Hepatic stellate cell (primary cell): ENCODE results near the gene SYF2.
A peak's percentile ranks its signal among the peaks of the same experiment; 100 is the strongest.
"Not testable (repeated sequence)": the region's sequence is repeated elsewhere in the genome, so short reads cannot be mapped to it uniquely, and the experiment has no call there.

Source experiments
- DNase-seq: peaks from one replicate; pipeline ENCODE4 v3.0.0; 2011; ENCODE audit warnings: low spot score

The SYF2 gene

DNA sequence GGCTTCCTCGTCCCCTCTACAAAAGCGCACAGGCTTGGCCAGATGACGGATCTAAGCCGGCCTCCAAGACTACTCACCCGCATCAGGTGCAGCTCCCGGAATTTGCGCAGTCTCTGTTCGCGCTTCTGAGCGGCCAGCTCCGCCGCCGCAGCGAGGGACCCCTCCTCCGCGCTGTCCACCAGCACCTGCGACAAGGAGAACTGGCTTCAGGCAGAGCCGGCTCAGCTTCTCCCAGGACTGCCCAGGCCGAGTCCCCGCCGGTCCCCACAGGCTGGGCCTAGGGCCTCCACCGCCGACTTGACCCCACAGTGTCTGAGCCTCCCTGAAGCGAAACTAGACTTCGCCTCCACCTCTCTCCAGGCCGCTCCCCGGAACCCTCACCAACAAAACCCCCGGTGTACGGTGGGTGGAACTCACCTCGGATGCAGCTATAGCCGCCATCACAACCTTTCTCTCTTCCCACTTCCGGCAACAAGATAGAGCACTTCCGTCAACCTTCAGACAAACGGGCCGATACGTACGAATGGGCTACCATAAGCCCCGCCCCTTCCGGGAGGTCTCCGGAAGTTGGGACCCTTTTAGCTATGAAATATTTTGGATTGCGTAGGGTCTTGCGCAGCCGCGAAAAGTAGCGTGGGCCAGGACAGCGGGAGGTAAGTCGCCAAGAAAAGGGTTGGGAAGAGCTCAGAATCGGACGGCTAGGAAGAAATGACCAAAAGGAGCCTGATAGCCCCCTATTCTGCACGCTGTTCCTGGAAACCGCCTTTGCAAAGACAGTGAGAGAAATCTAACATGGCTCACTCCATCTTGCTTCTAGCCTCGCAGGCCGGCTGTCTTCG, at the start of gene SYF2:
TSS of gene SYF2 (minus strand) at position 476 of the 839 bp plus-strand sequence. CDS start at position 441, 35 bp downstream.
- DNase-seq, result peak; percentile 93

DNA sequence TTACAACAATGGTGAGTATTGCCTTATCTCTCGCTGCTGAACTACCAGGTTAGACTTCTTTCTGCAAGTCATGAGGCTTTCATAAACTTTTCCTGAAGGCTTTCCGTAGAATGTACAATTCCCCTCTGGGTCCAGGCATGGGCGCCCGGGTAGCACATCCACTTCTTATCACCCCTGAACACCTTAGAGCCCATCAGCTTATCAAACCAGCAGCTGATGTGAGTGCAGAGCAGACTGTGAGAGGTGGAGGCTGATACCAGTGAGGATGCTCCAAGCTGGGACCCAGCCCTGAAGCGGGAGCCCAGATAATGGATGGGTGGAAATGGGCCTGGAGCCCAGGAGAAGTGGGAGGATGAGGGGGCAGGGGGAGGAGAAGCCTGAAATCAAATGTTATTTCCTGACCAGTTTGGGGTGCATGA, 47.4 kb upstream of the SYF2 start:
- DNase-seq, result not testable (repeated sequence)

- DNase-seq, result not testable (repeated sequence)
These were observed 46.5 kb upstream of the SYF2 start for GRCh38 chr1:25278790-25279189.

GRCh38 chr1:25278358-25278757, 46.1 kb upstream of the SYF2 start:
- not testable (repeated sequence) for DNase-seq

DNA sequence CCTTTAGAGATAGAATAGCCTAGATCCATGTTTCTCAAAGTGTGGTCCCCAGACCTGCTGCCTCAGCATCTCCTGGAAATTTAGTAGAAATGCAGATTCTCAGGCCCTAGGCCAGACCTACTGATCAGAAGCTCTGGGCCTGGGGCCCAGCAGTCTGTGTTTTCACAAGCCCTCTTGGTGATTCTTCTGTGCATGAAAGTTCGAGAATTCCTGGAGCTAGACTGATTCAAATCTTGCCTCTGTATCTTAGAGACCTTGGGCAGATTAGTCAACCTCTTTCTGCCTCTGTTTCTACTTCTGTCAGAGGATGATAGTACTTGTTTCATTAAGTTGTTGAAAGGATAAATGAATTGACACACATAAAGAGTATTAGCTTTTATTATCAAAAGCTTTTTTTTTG, 45.0 kb upstream of the SYF2 start:
- DNase-seq, result not testable (repeated sequence)

- DNase-seq, result not testable (repeated sequence)
These were observed 43.3 kb upstream of the SYF2 start for GRCh38 chr1:25275648-25276047.

DNA sequence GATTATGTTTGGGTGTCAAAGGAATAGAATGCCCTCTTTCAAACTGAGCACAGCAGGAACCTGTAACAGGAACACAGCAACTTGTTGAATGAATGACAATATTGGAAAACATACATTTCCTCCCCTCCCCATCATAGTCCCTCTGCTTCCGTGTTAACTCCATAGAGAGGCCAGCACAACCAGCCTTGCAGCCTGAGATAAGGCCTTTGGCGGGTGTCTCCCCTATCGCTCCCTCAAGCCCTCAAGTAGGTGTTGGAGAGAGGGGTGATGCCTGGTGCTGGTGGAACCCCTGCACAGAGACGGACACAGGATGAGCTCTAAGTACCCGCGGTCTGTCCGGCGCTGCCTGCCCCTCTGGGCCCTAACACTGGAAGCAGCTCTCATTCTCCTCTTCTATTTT, 39.9 kb upstream of the SYF2 start, which contains the start of gene RHD:
TSS of gene RHD (plus strand) at position 272 of the 400 bp plus-strand sequence. CDS start at position 311, 39 bp downstream.
- not testable (repeated sequence) for DNase-seq

- not testable (repeated sequence) for DNase-seq
These were observed 36.0 kb upstream of the SYF2 start for GRCh38 chr1:25268143-25268760.

- not testable (repeated sequence) for DNase-seq
These were observed 35.2 kb upstream of the SYF2 start for GRCh38 chr1:25267288-25268142.

- DNase-seq, result not testable (repeated sequence)
These were observed 34.4 kb upstream of the SYF2 start for GRCh38 chr1:25266554-25267287.

- DNase-seq, result not testable (repeated sequence)
These were observed 28.0 kb upstream of the SYF2 start for GRCh38 chr1:25260336-25260735.

DNA sequence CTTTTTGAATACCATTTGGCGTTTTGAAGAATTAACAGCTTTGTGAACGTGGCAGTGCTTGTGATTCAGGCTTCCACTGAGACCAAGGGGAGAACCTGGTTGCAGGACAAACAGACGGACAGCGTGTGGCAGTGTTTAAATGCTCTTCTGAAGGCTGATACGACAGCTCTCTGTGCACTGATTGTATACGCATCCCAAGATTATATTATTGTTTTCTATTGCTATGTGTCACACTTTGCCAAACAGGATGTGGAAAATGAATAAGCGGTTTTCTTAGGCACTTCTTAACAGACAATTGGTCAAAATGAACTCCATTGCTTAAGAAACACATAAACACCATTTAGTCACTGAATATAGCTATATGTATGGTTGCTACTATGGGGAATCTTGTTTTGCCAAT, 27.5 kb upstream of the SYF2 start:
- DNase-seq, result not testable (repeated sequence)

GRCh38 chr1:25257196-25257595, 24.9 kb upstream of the SYF2 start:
- no peak for DNase-seq

GRCh38 chr1:25256578-25256965, 24.3 kb upstream of the SYF2 start:
- DNase-seq, result no peak

DNA sequence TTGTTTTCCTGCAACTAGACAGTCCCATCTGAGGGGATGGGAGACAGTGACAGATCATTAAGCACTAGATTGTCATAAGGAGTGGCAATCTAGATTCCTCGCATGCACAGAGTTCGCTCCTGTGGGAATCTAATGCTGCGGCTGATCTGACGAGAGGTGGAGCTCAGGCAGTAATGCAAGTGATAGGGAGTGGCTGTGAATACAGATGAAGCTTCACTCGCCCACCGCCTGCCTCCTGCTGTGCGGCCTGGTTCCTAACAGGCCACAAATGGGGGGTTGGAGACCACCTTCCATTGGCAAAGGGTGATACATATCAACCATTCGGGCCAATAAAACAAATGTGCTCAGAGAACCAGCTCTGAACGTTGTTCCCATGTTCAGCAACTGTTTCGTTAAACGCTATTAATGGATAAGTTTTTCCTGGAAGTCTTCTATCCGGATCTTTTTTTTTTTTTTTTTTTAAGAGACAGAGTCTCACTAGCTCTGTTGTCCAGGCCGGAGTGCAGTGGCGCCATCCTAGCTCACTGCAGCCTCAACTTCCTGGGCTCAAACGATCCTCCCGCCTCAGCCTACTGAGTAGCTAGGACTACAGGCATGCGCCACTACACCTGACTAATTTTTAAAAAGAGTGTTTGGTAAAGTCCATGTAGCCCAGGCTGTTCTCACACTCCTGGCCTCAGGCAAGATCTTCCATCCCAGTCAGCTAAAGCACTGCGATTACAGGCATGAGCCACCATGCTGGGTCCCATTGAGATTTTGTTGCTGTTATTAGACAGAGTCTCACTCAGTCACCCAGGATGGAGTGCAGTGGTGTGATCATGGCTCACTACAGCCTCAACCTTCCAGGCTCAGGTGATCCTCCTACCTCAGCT, 23.6 kb upstream of the SYF2 start:
- DNase-seq, result no peak

- DNase-seq, result peak; percentile 56
These were observed 21.6 kb upstream of the SYF2 start for GRCh38 chr1:25253911-25254310.

- DNase-seq, result no peak
These were observed 15.8 kb upstream of the SYF2 start for GRCh38 chr1:25247829-25248754.

- peak; percentile 100 for DNase-seq
These were observed 14.9 kb upstream of the SYF2 start, which contains the start of gene RSRP1 for GRCh38 chr1:25247024-25247828. RSRP1 (minus strand) TSS chr1:25247454; CDS start chr1:25246963, 491 bp downstream.
